ENCODE measurements around the gene WWTR1.

WWTR1 gene

DNA sequence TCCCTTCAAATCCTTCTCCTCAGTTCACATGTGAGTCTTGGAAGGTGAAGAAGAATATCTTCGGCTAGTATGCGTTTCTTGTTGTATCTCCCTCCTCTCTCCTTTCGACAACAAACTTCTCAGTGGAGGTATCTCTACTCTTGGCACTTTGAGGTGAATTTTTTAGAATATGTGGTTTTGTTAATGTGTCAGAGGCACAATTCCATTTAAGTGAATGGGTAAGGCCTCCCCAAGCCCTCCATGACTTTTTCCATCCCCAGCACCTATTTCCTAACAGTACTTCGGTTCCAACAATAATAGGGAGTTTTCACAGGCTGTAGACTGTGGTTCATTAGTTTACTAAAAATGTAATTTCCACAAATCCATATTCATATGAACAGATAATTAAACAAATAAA is 109.2 kb downstream of the WWTR1 start:
- no peak for DNase-seq (ENCODE audit: insufficient read length, low spot score)
- no peak for FAIRE-seq
- TF ChIP-seq PAX5 (IDR thresholded peaks at IDR 0.05; ENCODE audit: insufficient read depth, low read length, severe bottlenecking) (no peak), POLR2AphosphoS5 (IDR thresholded peaks at IDR 0.05; ENCODE audit: low read depth, low read length) (no peak)

DNA sequence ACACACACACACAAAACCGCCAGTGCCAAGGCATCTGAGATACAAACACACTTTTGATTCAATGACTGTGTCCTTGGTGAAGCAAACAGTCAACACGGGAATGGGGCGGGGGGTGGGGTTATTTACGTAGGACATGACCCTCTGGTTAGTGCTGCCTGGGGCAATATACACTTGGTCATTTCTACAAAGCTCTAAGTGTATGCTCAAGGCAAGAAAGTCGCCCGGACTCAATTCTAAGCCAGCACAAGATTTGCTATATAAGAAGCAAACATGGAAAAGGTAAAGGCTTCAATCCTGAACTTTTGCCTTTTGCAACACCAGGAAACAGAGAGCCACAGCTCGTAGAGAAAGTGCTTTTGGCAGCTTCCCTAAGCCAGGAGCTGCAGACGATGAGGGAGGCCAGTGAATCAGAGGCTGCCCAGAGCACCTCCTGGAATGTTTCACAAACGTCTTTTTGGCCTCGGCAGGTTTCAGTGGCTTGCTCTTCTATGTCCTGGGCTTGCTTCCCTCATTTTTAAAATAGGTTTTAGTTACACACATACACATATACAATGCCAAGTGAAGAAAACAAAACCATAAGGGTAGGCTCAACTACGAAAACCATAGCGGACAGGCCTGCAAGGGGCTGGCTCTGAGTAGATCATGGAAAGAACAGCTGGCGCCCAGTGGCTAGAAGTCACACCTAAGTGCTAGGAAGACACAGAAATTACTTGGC is 109.7 kb downstream of the WWTR1 start:
- no peak for DNase-seq (ENCODE audit: insufficient read length, low spot score)
- no peak for TF ChIP-seq POU2F2 (IDR thresholded peaks at IDR 0.05; ENCODE audit: low read depth, low read length)
- TF ChIP-seq PAX5 (IDR thresholded peaks at IDR 0.05; ENCODE audit: insufficient read depth, low read length, severe bottlenecking), result no peak
- TF ChIP-seq POLR2AphosphoS5 (IDR thresholded peaks at IDR 0.05; ENCODE audit: low read depth, low read length), result no peak
- no peak for TF ChIP-seq POLR2A (IDR thresholded peaks at IDR 0.05; ENCODE audit: low read depth, low read length)
- TF ChIP-seq TAF1 (IDR thresholded peaks at IDR 0.05; ENCODE audit: low read depth, low read length), result no peak
- no peak for TF ChIP-seq SPI1 (IDR thresholded peaks at IDR 0.05; ENCODE audit: low read depth, low read length)
- no peak for FAIRE-seq

DNA sequence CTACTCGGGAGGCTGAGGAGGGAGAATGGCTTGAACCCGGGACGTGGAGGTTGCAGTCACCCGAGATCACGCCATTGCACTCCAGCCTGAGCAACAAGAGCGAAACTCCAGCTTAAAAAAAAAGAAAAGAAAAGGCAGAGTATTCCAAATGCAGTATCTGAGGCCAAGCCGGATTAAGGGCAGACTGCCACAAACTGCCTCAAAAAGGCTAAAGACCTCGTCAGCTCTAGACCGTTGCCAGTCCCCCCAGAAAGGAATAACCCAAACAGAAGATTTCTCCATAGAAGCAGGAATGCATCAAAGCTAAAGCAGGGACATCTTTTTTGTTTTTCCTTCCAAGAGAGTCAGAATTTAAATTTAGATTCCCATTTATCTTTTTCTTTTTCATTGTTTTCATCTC is 110.4 kb downstream of the WWTR1 start:
- DNase-seq (ENCODE audit: insufficient read length, low spot score), result no peak
- no peak for TF ChIP-seq SPI1 (IDR thresholded peaks at IDR 0.05; ENCODE audit: low read depth, low read length)
- no peak for FAIRE-seq

DNA sequence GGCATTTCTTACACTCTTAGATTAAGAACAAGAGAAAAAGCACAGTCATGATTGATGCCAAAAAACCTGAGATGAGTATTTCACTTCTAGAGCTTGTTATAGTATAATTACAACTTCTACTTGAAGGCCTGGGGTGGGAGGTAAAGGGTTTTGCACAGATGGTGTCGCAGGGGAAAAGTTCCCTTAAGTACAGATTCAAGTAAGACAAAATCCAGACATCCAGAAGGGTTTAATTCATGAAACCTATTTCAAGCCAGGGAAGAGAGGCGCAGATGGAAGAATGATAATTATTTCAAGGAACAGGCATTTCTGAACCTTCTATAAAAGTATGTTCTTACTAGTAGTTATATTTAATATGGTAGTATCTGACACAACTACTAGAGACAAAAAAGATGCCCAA is 112.8 kb downstream of the WWTR1 start:
- FAIRE-seq, result no peak
- no peak for DNase-seq (ENCODE audit: insufficient read length, low spot score)
- TF ChIP-seq POLR2A (IDR thresholded peaks at IDR 0.05; ENCODE audit: low read depth, low read length) (no peak), SPI1 (IDR thresholded peaks at IDR 0.05; ENCODE audit: low read depth, low read length) (no peak), POLR2AphosphoS5 (IDR thresholded peaks at IDR 0.05; ENCODE audit: low read depth, low read length) (no peak), TAF1 (IDR thresholded peaks at IDR 0.05; ENCODE audit: low read depth, low read length) (no peak), PAX5 (IDR thresholded peaks at IDR 0.05; ENCODE audit: insufficient read depth, low read length, severe bottlenecking) (no peak), POU2F2 (IDR thresholded peaks at IDR 0.05; ENCODE audit: low read depth, low read length) (no peak)

GRCh38 chr3:149542375-149543312 is 115.2 kb downstream of the WWTR1 start:
- DNase-seq (ENCODE audit: insufficient read length, low spot score) (no peak), FAIRE-seq (no peak)
- TF ChIP-seq SPI1 (IDR thresholded peaks at IDR 0.05; ENCODE audit: low read depth, low read length) (no peak), POLR2A (IDR thresholded peaks at IDR 0.05; ENCODE audit: low read depth, low read length) (no peak), POLR2AphosphoS5 (IDR thresholded peaks at IDR 0.05; ENCODE audit: low read depth, low read length) (no peak), TAF1 (IDR thresholded peaks at IDR 0.05; ENCODE audit: low read depth, low read length) (no peak), PAX5 (IDR thresholded peaks at IDR 0.05; ENCODE audit: insufficient read depth, low read length, severe bottlenecking) (no peak), POU2F2 (IDR thresholded peaks at IDR 0.05; ENCODE audit: low read depth, low read length) (no peak)

GRCh38 chr3:149541091-149541491 is 116.7 kb downstream of the WWTR1 start:
- DNase-seq (ENCODE audit: insufficient read length, low spot score) (no peak), FAIRE-seq (no peak)
- TF ChIP-seq PAX5 (IDR thresholded peaks at IDR 0.05; ENCODE audit: insufficient read depth, low read length, severe bottlenecking) (no peak), POU2F2 (IDR thresholded peaks at IDR 0.05; ENCODE audit: low read depth, low read length) (no peak), POLR2A (IDR thresholded peaks at IDR 0.05; ENCODE audit: low read depth, low read length) (no peak), SPI1 (IDR thresholded peaks at IDR 0.05; ENCODE audit: low read depth, low read length) (no peak), POLR2AphosphoS5 (IDR thresholded peaks at IDR 0.05; ENCODE audit: low read depth, low read length) (no peak), TAF1 (IDR thresholded peaks at IDR 0.05; ENCODE audit: low read depth, low read length) (no peak)

DNA sequence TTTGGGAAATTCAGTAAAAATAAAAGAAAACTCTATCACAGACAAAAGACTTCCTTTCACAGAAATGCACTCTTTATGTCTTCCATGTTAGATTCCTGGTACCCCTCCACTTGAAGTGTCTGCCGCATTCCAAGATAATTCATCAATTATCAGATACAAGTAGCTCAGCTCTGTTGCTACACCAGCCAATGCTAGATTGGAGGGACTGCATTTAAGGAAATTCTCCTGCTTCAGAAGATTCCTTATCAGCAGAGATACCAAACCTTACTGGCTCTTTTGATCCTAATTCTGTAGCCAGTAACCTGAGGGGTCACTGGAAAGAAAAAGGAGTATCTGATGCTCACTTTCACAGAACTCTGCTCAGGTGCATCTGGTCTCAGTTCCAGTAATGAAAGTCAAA is 119.5 kb downstream of the WWTR1 start:
- DNase-seq (ENCODE audit: insufficient read length, low spot score) (no peak), FAIRE-seq (no peak)
- TF ChIP-seq PAX5 (IDR thresholded peaks at IDR 0.05; ENCODE audit: insufficient read depth, low read length, severe bottlenecking) (no peak), POLR2AphosphoS5 (IDR thresholded peaks at IDR 0.05; ENCODE audit: low read depth, low read length) (no peak), SPI1 (IDR thresholded peaks at IDR 0.05; ENCODE audit: low read depth, low read length) (no peak), TAF1 (IDR thresholded peaks at IDR 0.05; ENCODE audit: low read depth, low read length) (no peak), POLR2A (IDR thresholded peaks at IDR 0.05; ENCODE audit: low read depth, low read length) (no peak), POU2F2 (IDR thresholded peaks at IDR 0.05; ENCODE audit: low read depth, low read length) (no peak)

DNA sequence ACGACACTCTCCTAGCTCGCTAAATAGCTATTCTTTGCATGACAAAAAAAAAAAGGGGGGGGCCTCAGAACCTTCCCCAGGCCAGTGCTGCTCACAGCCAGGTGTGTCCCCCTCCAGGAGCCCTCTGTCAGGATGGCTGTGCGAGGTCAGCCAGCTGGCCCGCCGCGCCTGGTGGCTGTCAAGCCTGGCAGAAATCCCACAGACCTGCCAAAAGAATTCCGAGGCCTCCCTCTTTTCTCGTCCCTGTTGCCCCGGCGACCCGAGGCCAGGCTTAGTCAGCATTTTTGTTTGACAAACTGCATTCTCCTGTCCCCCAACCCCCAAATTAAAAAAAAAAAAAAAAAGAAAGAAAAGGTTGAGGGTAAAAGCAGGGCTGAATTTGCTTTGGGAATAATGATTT is 121.4 kb downstream of the WWTR1 start:
- no peak for TF ChIP-seq PAX5 (IDR thresholded peaks at IDR 0.05; ENCODE audit: insufficient read depth, low read length, severe bottlenecking)
- no peak for TF ChIP-seq POLR2A (IDR thresholded peaks at IDR 0.05; ENCODE audit: low read depth, low read length)
- no peak for TF ChIP-seq POU2F2 (IDR thresholded peaks at IDR 0.05; ENCODE audit: low read depth, low read length)
- TF ChIP-seq SPI1 (IDR thresholded peaks at IDR 0.05; ENCODE audit: low read depth, low read length), result no peak
- no peak for TF ChIP-seq TAF1 (IDR thresholded peaks at IDR 0.05; ENCODE audit: low read depth, low read length)
- TF ChIP-seq POLR2AphosphoS5 (IDR thresholded peaks at IDR 0.05; ENCODE audit: low read depth, low read length), result no peak
- DNase-seq (ENCODE audit: insufficient read length, low spot score) (no peak), FAIRE-seq (no peak)

DNA sequence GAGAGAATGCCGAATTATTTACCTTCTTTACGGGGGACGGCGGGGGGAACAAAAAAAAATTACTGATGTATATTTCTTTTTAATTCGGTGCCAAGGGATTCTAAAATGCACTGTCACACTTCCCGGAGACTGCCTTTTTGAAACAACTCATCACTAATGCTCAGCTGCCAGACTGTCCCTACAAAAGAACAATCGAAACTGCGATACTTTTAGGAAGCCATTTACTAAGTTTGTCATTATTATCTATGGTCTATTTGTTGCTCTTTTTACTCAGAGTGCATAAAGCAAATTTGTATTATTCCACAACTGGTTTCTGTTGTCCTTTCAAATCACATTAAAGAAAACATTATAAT is 122.5 kb downstream of the WWTR1 start:
- TF ChIP-seq TAF1 (IDR thresholded peaks at IDR 0.05; ENCODE audit: low read depth, low read length), result no peak
- TF ChIP-seq POU2F2 (IDR thresholded peaks at IDR 0.05; ENCODE audit: low read depth, low read length), result no peak
- no peak for TF ChIP-seq SPI1 (IDR thresholded peaks at IDR 0.05; ENCODE audit: low read depth, low read length)
- TF ChIP-seq POLR2AphosphoS5 (IDR thresholded peaks at IDR 0.05; ENCODE audit: low read depth, low read length), result no peak
- TF ChIP-seq PAX5 (IDR thresholded peaks at IDR 0.05; ENCODE audit: insufficient read depth, low read length, severe bottlenecking), result no peak
- TF ChIP-seq POLR2A (IDR thresholded peaks at IDR 0.05; ENCODE audit: low read depth, low read length), result no peak
- no peak for FAIRE-seq
- no peak for DNase-seq (ENCODE audit: insufficient read length, low spot score)

Data from GM12891 (cell line).